Chondrocyte (in vitro differentiated cells): Measurements from ENCODE around the gene CST7. TPM values are rescaled to one million over a fixed set of nuclear protein-coding genes. Genes with fewer than 3 reads are reported as not detected.

Experiments used
- DNase-seq: peaks from one replicate; pipeline ENCODE4 v3.0.0; 2021; ENCODE audit warnings: mixed read lengths, low spot score
- H3K27ac Mint-ChIP-seq: one replicate; pipeline ENCODE4 v1.8.0; 2021; ENCODE audit warnings: mild to moderate bottlenecking, moderate library complexity, mixed read lengths; ENCODE audit not compliant: unreplicated experiment
- H3K27me3 Mint-ChIP-seq: 2 replicates; pipeline ENCODE4 v1.8.0; 2021; ENCODE audit warnings: low read depth, mixed read lengths
- H3K36me3 Mint-ChIP-seq: 2 replicates; pipeline ENCODE4 v1.8.0; 2021; ENCODE audit warnings: low read depth, mixed read lengths
- H3K4me1 Mint-ChIP-seq: 2 replicates; pipeline ENCODE4 v1.8.0; 2021; ENCODE audit warnings: low read depth, mild to moderate bottlenecking, mixed read lengths
- H3K4me3 Mint-ChIP-seq: one replicate; pipeline ENCODE4 v1.8.0; 2021; ENCODE audit warnings: mild to moderate bottlenecking, moderate library complexity, mixed read lengths; ENCODE audit not compliant: unreplicated experiment
- H3K9me3 Mint-ChIP-seq: 2 replicates; pipeline ENCODE4 v1.8.0; 2021; ENCODE audit warnings: low read depth, mixed read lengths
- total RNA-seq: library from RNA; stranded (reverse); gene quantifications from 3 replicates; pipeline ENCODE4 v1.2.1, GENCODE V29; 2021
- TF ChIP-seq, protein P1 (sequence below): fragments of 200-600 bp; sonication (generic); IDR thresholded peaks from 2 replicates; pipeline ENCODE4 v1.5.0; 2021; ENCODE audit warnings: antibody characterized with exemption, mild to moderate bottlenecking, moderate library complexity

The CST7 gene
- total RNA-seq, 1 donor from 2014 or later: not detected

DNA sequence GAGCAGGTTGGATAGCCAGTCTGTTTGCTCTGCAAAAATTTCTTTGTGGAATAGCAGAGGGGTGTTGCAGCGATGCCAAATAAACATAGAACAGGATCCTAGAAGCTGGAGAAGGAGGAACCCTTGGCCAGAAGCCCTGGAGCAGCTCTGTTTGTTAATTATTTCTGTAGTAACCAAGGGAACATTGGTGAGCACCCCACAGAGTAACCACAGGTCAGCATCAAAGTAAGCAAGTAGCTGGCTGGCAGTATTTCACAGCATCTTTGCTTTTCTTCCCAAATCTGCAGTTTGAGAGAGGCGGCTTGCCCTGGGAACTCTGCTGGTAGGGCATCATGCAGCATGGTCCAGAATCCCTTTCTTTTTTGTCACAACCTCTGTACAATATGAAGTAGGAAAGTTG lies 56.2 kb downstream of the CST7 start:
- TF ChIP-seq, protein P1, sequence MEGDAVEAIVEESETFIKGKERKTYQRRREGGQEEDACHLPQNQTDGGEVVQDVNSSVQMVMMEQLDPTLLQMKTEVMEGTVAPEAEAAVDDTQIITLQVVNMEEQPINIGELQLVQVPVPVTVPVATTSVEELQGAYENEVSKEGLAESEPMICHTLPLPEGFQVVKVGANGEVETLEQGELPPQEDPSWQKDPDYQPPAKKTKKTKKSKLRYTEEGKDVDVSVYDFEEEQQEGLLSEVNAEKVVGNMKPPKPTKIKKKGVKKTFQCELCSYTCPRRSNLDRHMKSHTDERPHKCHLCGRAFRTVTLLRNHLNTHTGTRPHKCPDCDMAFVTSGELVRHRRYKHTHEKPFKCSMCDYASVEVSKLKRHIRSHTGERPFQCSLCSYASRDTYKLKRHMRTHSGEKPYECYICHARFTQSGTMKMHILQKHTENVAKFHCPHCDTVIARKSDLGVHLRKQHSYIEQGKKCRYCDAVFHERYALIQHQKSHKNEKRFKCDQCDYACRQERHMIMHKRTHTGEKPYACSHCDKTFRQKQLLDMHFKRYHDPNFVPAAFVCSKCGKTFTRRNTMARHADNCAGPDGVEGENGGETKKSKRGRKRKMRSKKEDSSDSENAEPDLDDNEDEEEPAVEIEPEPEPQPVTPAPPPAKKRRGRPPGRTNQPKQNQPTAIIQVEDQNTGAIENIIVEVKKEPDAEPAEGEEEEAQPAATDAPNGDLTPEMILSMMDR: no peak
- H3K27ac Mint-ChIP-seq: no peak overlapping the region
- H3K4me1 Mint-ChIP-seq: peaks cover 5% of the 10 kb centered on the region
- peaks cover 5% of the 10 kb centered on the region for H3K27me3 Mint-ChIP-seq
- H3K36me3 Mint-ChIP-seq: peaks cover 13% of the 10 kb centered on the region
- no peak overlapping the region for H3K4me3 Mint-ChIP-seq
- peaks cover 9% of the 10 kb centered on the region for H3K9me3 Mint-ChIP-seq
- DNase-seq: no peak

DNA sequence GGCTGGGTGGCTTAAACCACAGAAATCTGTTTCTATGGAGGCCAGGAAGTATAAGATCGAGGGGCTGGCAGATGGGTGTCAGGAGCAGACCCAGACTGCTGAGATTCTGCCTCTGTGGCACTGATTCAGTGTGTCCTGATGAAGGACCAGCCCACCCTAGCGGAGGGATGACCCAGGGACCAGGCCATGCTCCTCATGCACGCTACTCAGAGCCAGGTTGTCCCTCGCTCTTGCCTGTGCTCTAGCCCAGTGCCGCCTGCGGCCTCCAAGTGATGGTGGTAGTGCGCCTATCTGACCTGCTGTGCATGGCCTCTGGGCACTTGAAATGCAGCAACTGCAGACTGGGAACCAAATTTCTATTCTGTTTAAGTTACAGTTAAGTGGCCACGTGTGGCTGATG lies 56.6 kb downstream of the CST7 start:
- no peak for DNase-seq
- Mint-ChIP-seq H3K4me1 (peaks cover under 1% of the 10 kb centered on the region), H3K36me3 (peaks cover 14% of the 10 kb centered on the region), H3K27me3 (peaks cover 2% of the 10 kb centered on the region), H3K27ac (no peak overlapping the region), H3K9me3 (peaks cover 9% of the 10 kb centered on the region), H3K4me3 (no peak overlapping the region)
- TF ChIP-seq, protein P1: no peak

DNA sequence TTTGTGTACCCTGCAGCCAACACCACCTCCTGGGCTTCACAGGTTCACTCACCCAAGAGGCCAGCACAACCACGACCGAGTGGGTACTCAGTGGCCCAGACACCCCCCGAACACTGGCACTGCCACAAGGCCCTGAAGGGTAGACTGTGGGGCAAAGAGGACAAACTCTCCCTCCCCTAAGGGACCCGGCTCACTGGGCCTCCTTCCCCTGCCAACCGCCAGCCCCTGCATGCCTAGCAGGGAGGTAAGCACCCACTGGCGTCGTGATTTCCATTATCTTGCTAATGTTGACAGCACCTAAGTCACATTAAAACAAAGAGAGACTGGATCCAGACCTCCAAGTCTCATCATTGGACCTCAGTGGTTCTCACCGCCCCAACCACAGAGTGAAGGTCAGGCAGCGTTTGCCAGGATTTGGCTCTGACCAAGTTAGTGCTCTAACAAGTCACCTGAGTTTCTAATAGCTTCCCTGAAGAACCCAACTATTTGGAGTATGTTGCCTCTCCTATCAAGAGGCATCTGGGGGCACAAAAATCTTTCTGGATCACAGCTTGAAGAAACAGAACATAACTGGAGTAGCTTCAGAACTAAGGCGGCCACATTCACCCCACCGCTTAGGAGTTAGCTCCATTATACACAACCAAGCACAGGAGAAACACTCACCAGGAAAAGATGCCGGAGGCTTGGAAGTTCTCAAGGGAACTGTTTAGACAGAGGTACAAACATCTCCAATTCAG lies 57.5 kb downstream of the CST7 start:
- peaks cover 9% of the 10 kb centered on the region for H3K9me3 Mint-ChIP-seq
- H3K27ac Mint-ChIP-seq: no peak overlapping the region
- DNase-seq: no peak
- H3K4me3 Mint-ChIP-seq: no peak overlapping the region
- H3K36me3 Mint-ChIP-seq: peaks cover 14% of the 10 kb centered on the region
- TF ChIP-seq, protein P1: no peak
- H3K27me3 Mint-ChIP-seq: peaks cover 2% of the 10 kb centered on the region
- no peaks in the 10 kb centered on the region for H3K4me1 Mint-ChIP-seq

DNA sequence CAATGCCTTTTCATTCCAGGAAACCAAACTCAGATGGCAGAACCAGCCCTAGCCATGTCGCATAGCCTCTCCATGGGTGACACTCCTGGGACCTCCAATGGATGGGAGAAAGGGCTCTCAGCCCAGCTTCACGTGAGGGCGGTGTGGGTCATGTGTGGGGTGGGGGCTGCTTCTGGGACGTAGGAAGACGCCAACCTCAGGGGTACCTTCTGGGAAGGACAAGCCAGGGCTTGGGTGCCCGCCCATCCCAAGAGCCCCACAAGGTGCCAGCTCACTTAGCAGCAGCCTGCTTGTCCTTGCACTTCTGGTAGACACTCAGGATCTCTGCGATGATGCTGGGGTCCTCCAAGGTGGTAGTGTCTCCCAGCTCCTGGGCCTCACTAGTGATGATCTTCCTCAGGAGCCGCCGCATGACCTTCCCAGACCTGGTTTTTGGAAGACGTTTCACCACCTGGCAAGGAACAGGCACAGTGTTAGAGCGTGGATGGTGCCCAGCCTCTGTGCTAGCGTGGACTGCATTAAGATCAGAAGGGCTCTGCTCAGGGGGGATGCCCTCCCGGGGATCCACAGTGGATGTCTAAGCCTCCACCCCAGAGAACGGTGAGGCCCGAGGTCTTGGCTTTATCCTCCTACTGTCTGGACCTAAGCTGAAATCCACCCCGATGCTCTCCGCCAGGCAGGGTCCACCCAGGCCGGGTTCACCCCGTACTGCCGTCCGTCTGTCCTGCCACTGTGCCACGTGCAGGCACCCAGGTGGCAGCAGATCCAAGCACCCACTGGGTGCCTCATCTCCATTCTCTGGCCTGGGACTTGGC lies 58.6 kb downstream of the CST7 start:
- Mint-ChIP-seq H3K27ac (no peak overlapping the region), H3K27me3 (peaks cover 2% of the 10 kb centered on the region), H3K4me3 (no peak overlapping the region), H3K9me3 (peaks cover 5% of the 10 kb centered on the region), H3K4me1 (no peaks in the 10 kb centered on the region), H3K36me3 (peaks cover 11% of the 10 kb centered on the region)
- no peak for DNase-seq
- TF ChIP-seq, protein P1: no peak

DNA sequence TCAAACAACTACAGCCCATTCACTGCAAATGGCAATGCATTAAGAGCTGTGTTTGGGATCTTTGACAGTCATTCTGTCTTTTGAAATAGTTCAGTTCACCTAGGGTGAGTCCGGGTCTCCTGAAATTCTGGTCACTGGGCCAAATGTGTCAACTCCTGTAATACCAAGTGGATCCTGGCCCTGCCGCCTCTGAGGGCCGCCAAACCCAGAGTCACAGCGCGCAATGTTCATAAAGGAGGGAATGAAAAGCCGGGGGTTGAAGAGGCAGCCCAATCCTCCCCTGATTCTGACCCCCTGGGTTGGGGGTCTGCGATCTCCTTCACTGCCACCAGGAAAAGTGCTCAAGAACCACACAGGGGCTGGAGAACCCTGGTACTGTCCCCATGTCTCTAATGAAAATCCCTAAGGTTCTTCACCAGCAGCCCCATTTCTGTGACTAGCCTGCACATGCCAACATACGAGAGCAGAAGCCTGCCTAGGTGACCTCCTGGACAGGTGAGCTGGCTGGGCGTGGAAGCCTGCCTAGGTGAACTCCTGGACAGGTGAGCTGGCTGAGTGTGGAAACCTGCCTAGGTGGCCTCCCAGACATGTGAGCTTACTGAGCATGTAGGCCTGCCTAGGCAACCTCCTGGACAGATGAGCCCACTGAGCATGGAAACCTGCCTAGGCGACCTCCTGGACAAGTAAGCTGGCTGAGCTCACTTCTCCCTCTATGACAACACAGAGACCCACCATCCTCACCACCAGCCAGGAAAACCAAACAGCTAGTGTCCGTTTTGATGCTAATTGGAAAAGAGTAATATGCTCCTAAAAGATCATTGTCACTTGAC lies 59.5 kb downstream of the CST7 start:
- H3K4me1 Mint-ChIP-seq: no peaks in the 10 kb centered on the region
- no peak overlapping the region for H3K4me3 Mint-ChIP-seq
- DNase-seq: no peak
- H3K36me3 Mint-ChIP-seq: peaks cover 7% of the 10 kb centered on the region
- no peaks in the 10 kb centered on the region for H3K9me3 Mint-ChIP-seq
- no peaks in the 10 kb centered on the region for H3K27me3 Mint-ChIP-seq
- TF ChIP-seq, protein P1: no peak
- no peak overlapping the region for H3K27ac Mint-ChIP-seq
